ENCODE measurements around the gene SFXN1.

The SFXN1 gene

GRCh38 chr5:175471628-175472027 lies 6.7 kb upstream of the SFXN1 start:
- TF ChIP-seq Cebpa-rat (IDR thresholded peaks at IDR 0.05): no peak
- Histone ChIP-seq H4K20me1 (no peaks in the 10 kb centered on the region), H3K36me3 (no peaks in the 10 kb centered on the region), H3K9me3 (replicated peaks in 1 of 11) (no peaks in the 10 kb centered on the region), H3K4me3 (no peak overlapping the region), H3K4me2 (no peak overlapping the region), H3K27me3 (no peaks in the 10 kb centered on the region), H3K27ac (no peak overlapping the region), H3K4me1 (0 out of 20 replicates have a peak, but pooled peaks cover 0 to 5% (median 0%) of the 10 kb centered on the region in 10 experiments), H3K9ac (no peak overlapping the region)

GRCh38 chr5:175472378-175472777 lies 6.0 kb upstream of the SFXN1 start:
- H4K20me1 ChIP-seq: no peaks in the 10 kb centered on the region
- no peak overlapping the region for H3K4me3 ChIP-seq
- H3K36me3 ChIP-seq: no peaks in the 10 kb centered on the region
- no peak overlapping the region for H3K27ac ChIP-seq
- no peak overlapping the region for H3K9ac ChIP-seq
- no peaks in the 10 kb centered on the region for H3K27me3 ChIP-seq
- H3K9me3 ChIP-seq (replicated peaks in 1 of 11): no peaks in the 10 kb centered on the region
- no peaks in the 10 kb centered on the region for H3K4me1 ChIP-seq
- no peak for TF ChIP-seq Cebpa-rat (IDR thresholded peaks at IDR 0.05)
- no peak overlapping the region for H3K4me2 ChIP-seq

GRCh38 chr5:175475248-175475647 lies 3.1 kb upstream of the SFXN1 start:
- Histone ChIP-seq H3K27me3 (no peaks in the 10 kb centered on the region), H4K20me1 (peaks cover 0 to 10% (median 5%) of the 10 kb centered on the region in 11 experiments; a peak in 8 of 22 replicates), H3K4me2 (no peak overlapping the region), H3K9ac (no peak overlapping the region), H3K4me3 (no peak overlapping the region), H3K36me3 (no peaks in the 10 kb centered on the region), H3K27ac (no peak overlapping the region), H3K4me1 (peaks cover 8 to 16% (median 10%) of the 10 kb centered on the region in 10 experiments), H3K9me3 (replicated peaks in 1 of 11) (no peaks in the 10 kb centered on the region)
- TF ChIP-seq Cebpa-rat (IDR thresholded peaks at IDR 0.05): no peak

GRCh38 chr5:175477440-175477839 lies 920 bp upstream of the SFXN1 start:
- TF ChIP-seq Cebpa-rat (IDR thresholded peaks at IDR 0.05): no peak
- H3K4me2 ChIP-seq: peak overlapping the region in 1 of 11 experiments; percentile 99; a peak in 1 of 22 replicates
- 0 out of 20 replicates have a peak overlapping the region, but pooled peaks of 1 of the 10 experiments have one; percentile 84 for H3K4me3 ChIP-seq

GRCh38 chr5:175478008-175478383 lies 364 bp upstream of the SFXN1 start:
- Histone ChIP-seq H3K9ac (peak overlapping the region; percentile 83 to 94 (median 91); a peak in 21 of 22 replicates), H3K27me3 (no peaks in the 10 kb centered on the region), H3K9me3 (replicated peaks in 1 of 11) (no peaks in the 10 kb centered on the region), H4K20me1 (peaks cover 15 to 38% (median 30%) of the 10 kb centered on the region in 11 experiments; a peak in 20 of 22 replicates), H3K4me1 (peaks cover 18 to 30% (median 25%) of the 10 kb centered on the region in 10 experiments), H3K4me2 (peak overlapping the region; percentile 92 to 100 (median 97)), H3K4me3 (peak overlapping the region; percentile 84 to 98 (median 94)), H3K27ac (peak overlapping the region in 9 of 11 experiments; percentile 84 to 94 (median 91); a peak in 15 of 22 replicates), H3K36me3 (peaks cover 16 to 25% (median 19%) of the 10 kb centered on the region in 11 experiments; a peak in 21 of 22 replicates)
- TF ChIP-seq Cebpa-rat (IDR thresholded peaks at IDR 0.05): no peak

More at GRCh38 chr5:175477440-175477839, 920 bp upstream of the SFXN1 start:
- H3K9ac ChIP-seq: no peak overlapping the region
- peaks cover 11 to 20% (median 14%) of the 10 kb centered on the region in 11 experiments; a peak in 21 of 22 replicates for H3K36me3 ChIP-seq
- H4K20me1 ChIP-seq: peaks cover 10 to 32% (median 25%) of the 10 kb centered on the region in 11 experiments; a peak in 20 of 22 replicates
- H3K27ac ChIP-seq: no peak overlapping the region
- H3K9me3 ChIP-seq (replicated peaks in 1 of 11): no peaks in the 10 kb centered on the region
- peaks cover 18 to 30% (median 25%) of the 10 kb centered on the region in 10 experiments for H3K4me1 ChIP-seq
- no peaks in the 10 kb centered on the region for H3K27me3 ChIP-seq

- Histone ChIP-seq H4K20me1 (peaks cover 26 to 51% (median 41%) of the 10 kb centered on the region in 11 experiments; a peak in 20 of 22 replicates), H3K9ac (peak overlapping the region; percentile 83 to 94 (median 91)), H3K36me3 (peaks cover 29 to 38% (median 32%) of the 10 kb centered on the region in 11 experiments), H3K9me3 (replicated peaks in 1 of 11) (no peaks in the 10 kb centered on the region), H3K4me1 (peaks cover 18 to 35% (median 25%) of the 10 kb centered on the region in 10 experiments), H3K27ac (peak overlapping the region; percentile 52 to 94 (median 88)), H3K4me3 (peak overlapping the region; percentile 84 to 98 (median 94)), H3K27me3 (no peaks in the 10 kb centered on the region), H3K4me2 (peak overlapping the region; percentile 92 to 100 (median 97))
- TF ChIP-seq Cebpa-rat (IDR thresholded peaks at IDR 0.05): no peak
These were observed 943 bp downstream of the SFXN1 start for GRCh38 chr5:175479125-175479881.

- no peak for TF ChIP-seq Cebpa-rat (IDR thresholded peaks at IDR 0.05)
- Histone ChIP-seq H3K4me1 (peaks cover 16 to 35% (median 23%) of the 10 kb centered on the region in 10 experiments), H4K20me1 (peaks cover 66 to 91% (median 82%) of the 10 kb centered on the region in 11 experiments; a peak in 21 of 22 replicates), H3K9ac (no peak overlapping the region), H3K4me2 (no peak overlapping the region), H3K4me3 (no peak overlapping the region), H3K27ac (no peak overlapping the region), H3K27me3 (no peaks in the 10 kb centered on the region), H3K36me3 (peaks cover 63 to 78% (median 73%) of the 10 kb centered on the region in 11 experiments), H3K9me3 (replicated peaks in 1 of 11) (no peaks in the 10 kb centered on the region)
These were observed 5.0 kb downstream of the SFXN1 start for GRCh38 chr5:175483337-175483736.

GRCh38 chr5:175484322-175484721 lies 6.0 kb downstream of the SFXN1 start:
- Histone ChIP-seq H3K4me1 (peaks cover 14 to 33% (median 21%) of the 10 kb centered on the region in 10 experiments), H3K4me2 (no peak overlapping the region), H3K27me3 (no peaks in the 10 kb centered on the region), H3K9me3 (replicated peaks in 1 of 11) (no peaks in the 10 kb centered on the region), H3K27ac (no peak overlapping the region), H3K36me3 (peaks cover 73 to 88% (median 83%) of the 10 kb centered on the region in 11 experiments), H3K4me3 (no peak overlapping the region), H4K20me1 (peaks cover 76 to 100% (median 91%) of the 10 kb centered on the region in 11 experiments; a peak in 21 of 22 replicates), H3K9ac (no peak overlapping the region)
- TF ChIP-seq Cebpa-rat (IDR thresholded peaks at IDR 0.05): no peak

GRCh38 chr5:175484829-175485228 lies 6.5 kb downstream of the SFXN1 start:
- no peak overlapping the region for H3K4me2 ChIP-seq
- H3K4me1 ChIP-seq: peaks cover 9 to 28% (median 18%) of the 10 kb centered on the region in 10 experiments
- H3K27me3 ChIP-seq: no peaks in the 10 kb centered on the region
- H3K27ac ChIP-seq: no peak overlapping the region
- no peak overlapping the region for H3K9ac ChIP-seq
- peaks cover 77 to 93% (median 88%) of the 10 kb centered on the region in 11 experiments for H3K36me3 ChIP-seq
- H3K4me3 ChIP-seq: no peak overlapping the region
- peaks cover 81 to 100% (median 96%) of the 10 kb centered on the region in 11 experiments; a peak in 21 of 22 replicates for H4K20me1 ChIP-seq
- H3K9me3 ChIP-seq (replicated peaks in 1 of 11): no peaks in the 10 kb centered on the region
- TF ChIP-seq Cebpa-rat (IDR thresholded peaks at IDR 0.05): no peak
